Measurements from ENCODE around the gene TIMM17B. TPM values are rescaled to one million over a fixed set of nuclear protein-coding genes. Genes with fewer than 3 reads are reported as not detected.
"Not testable (repeated sequence)": the region's sequence is repeated elsewhere in the genome, so short reads cannot be mapped to it uniquely, and the experiment has no call there.

TIMM17B gene
- total and polyA plus RNA-seq, 2 of the 8 experiments (the other 6 are each of a cell fraction or from before 2014, with no cell fraction given): 77.8 to 246 TPM

- H3K27ac ChIP-seq (ENCODE audit: low read depth, low read length); H2AK5ac ChIP-seq (ENCODE audit: low read depth, low read length); CTCF ChIA-PET (ENCODE audit: partially characterized antibody); FAIRE-seq; H3K9ac ChIP-seq (replicated peaks in 1 of 4; ENCODE audit: extremely low read depth in 1 of 4, low read depth in 3 of 4, low read length in 3 of 4); H4K8ac ChIP-seq (ENCODE audit: extremely low read depth, insufficient read depth, low read length); POLR2A ChIA-PET (ENCODE audit: partially characterized antibody); H3K14ac ChIP-seq (ENCODE audit: insufficient read length); DNase-seq (ENCODE audit: low read depth in 1 of 2, low spot score in 2 of 2); H3K56ac ChIP-seq (replicated peaks; ENCODE audit: insufficient read length, low read depth, low read length); H3K79me1 ChIP-seq (ENCODE audit: low read depth, low read length); H2AFZ ChIP-seq (ENCODE audit: low read length); H4K91ac ChIP-seq (replicated peaks; ENCODE audit: insufficient read length, low read length); H2BK20ac ChIP-seq (ENCODE audit: low read length); H2BK5ac ChIP-seq (ENCODE audit: low read depth, low read length); H2BK15ac ChIP-seq (ENCODE audit: low read length); H4K20me1 ChIP-seq (replicated peaks in 1 of 2; ENCODE audit: control insufficient read depth in 1 of 2, insufficient read depth in 2 of 2, low read length in 2 of 2); H2BK12ac ChIP-seq (ENCODE audit: low read depth, low read length); H3K36me3 ChIP-seq (ENCODE audit: control insufficient read depth in 2 of 4, insufficient read depth in 4 of 4, low read length in 3 of 4); H3K23ac ChIP-seq (ENCODE audit: insufficient read length); H3K4me3 ChIP-seq (ENCODE audit: extremely low read depth in 1 of 4, insufficient read depth in 2 of 4, low read depth in 3 of 4, low read length in 4 of 4); H2BK120ac ChIP-seq (replicated peaks; ENCODE audit: low read depth, low read length); H3K4me1 ChIP-seq (replicated peaks in 1 of 4; ENCODE audit: control insufficient read depth in 3 of 4, insufficient read depth in 4 of 4, low read length in 3 of 4); H3K79me2 ChIP-seq (ENCODE audit: control insufficient read depth in 1 of 2, insufficient read depth in 2 of 2, low read length in 2 of 2); H3K23me2 ChIP-seq (ENCODE audit: low read depth, low read length); H3K18ac ChIP-seq (ENCODE audit: extremely low read depth, low read length); H4K5ac ChIP-seq (ENCODE audit: insufficient read length, low read depth, low read length); H3K4me2 ChIP-seq (ENCODE audit: insufficient read depth in 1 of 2, low read depth in 2 of 2, low read length in 2 of 2); H3K27me3 ChIP-seq (replicated peaks in 1 of 4; ENCODE audit: control insufficient read depth in 3 of 4, extremely low read depth in 1 of 4, insufficient read depth in 3 of 4, low read length in 3 of 4); H3K9me3 ChIP-seq (ENCODE audit: insufficient read depth in 2 of 2, low read depth in 1 of 2, low read length in 1 of 2); H3K4ac ChIP-seq (replicated peaks; ENCODE audit: insufficient read length, low read depth, low read length): not testable (repeated sequence)
- WGBS, 2 experiments (ENCODE audit: extremely low coverage in 1 of 2, insufficient coverage in 1 of 2, insufficient read length in 1 of 2, insufficient replicate concordance in 2 of 2, low coverage in 1 of 2, low lambda C conversion rate in 2 of 2, missing lambda C conversion rate in 1 of 2): no CpG with 5 or more reads among the region's 2 CpGs
Observed at GRCh38 chrX:48872017-48872416, 25.6 kb downstream of the TIMM17B start.
